Stimulated activated CD8-positive, alpha-beta memory T cell treated with anti-CD3 and anti-CD28 coated beads, Interleukin-7, amount 100 ng/mL, for 1 hour (primary cell): ENCODE results near the gene MS4A6E.

ENCODE experiments used
- DNase-seq, 2 donors: peaks; one replicate each; pipeline ENCODE4 v3.0.0-alpha.2; 2020; ENCODE audit warnings: low read depth in 2 of 2

MS4A6E gene

GRCh38 chr11:60375316-60375715 is 48.3 kb downstream of the MS4A6E start:
- no peak for DNase-seq

- no peak for DNase-seq
Observed at GRCh38 chr11:60376601-60377000, 49.5 kb downstream of the MS4A6E start.

GRCh38 chr11:60377401-60378136 is 50.5 kb downstream of the MS4A6E start:
- DNase-seq, result no peak

- no peak for DNase-seq
Observed at GRCh38 chr11:60378354-60378753, 51.3 kb downstream of the MS4A6E start, which contains the start of gene MS4A7. TSS of gene MS4A7 (plus strand) at chr11:60378532. CDS start at chr11:60383142, 4,610 bp downstream.

- no peak for DNase-seq
Observed at GRCh38 chr11:60389279-60389910, 62.3 kb downstream of the MS4A6E start.

GRCh38 chr11:60390419-60390818 is 63.4 kb downstream of the MS4A6E start:
- DNase-seq, result no peak
